ENCODE results near the gene HCFC1R1.

Gene HCFC1R1

GRCh38 chr16:2992383-2993081 is 31.2 kb downstream of the HCFC1R1 start:
- DNase-seq (ENCODE audit: extremely low read depth, insufficient read length): no peak
- H3K36me3 ChIP-seq (ENCODE audit: control insufficient read depth, insufficient read depth, low read length): no peaks in the 10 kb centered on the region
- H3K27me3 ChIP-seq (replicated peaks; ENCODE audit: control insufficient read depth, insufficient read depth, low read length): no peaks in the 10 kb centered on the region; the same call in 1 of the 2 replicates
- TF ChIP-seq, protein P1, sequence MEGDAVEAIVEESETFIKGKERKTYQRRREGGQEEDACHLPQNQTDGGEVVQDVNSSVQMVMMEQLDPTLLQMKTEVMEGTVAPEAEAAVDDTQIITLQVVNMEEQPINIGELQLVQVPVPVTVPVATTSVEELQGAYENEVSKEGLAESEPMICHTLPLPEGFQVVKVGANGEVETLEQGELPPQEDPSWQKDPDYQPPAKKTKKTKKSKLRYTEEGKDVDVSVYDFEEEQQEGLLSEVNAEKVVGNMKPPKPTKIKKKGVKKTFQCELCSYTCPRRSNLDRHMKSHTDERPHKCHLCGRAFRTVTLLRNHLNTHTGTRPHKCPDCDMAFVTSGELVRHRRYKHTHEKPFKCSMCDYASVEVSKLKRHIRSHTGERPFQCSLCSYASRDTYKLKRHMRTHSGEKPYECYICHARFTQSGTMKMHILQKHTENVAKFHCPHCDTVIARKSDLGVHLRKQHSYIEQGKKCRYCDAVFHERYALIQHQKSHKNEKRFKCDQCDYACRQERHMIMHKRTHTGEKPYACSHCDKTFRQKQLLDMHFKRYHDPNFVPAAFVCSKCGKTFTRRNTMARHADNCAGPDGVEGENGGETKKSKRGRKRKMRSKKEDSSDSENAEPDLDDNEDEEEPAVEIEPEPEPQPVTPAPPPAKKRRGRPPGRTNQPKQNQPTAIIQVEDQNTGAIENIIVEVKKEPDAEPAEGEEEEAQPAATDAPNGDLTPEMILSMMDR (IDR thresholded peaks at IDR 0.05; ENCODE audit: insufficient read depth, low read length, poor library complexity, severe bottlenecking): no peak
- H3K4me3 ChIP-seq (replicated peaks; ENCODE audit: low read depth, low read length): no peak overlapping the region

- H3K27me3 ChIP-seq (replicated peaks; ENCODE audit: control insufficient read depth, insufficient read depth, low read length): no peaks in the 10 kb centered on the region; the same call in 1 of the 2 replicates
- DNase-seq (ENCODE audit: extremely low read depth, insufficient read length): no peak
- H3K36me3 ChIP-seq (ENCODE audit: control insufficient read depth, insufficient read depth, low read length): no peaks in the 10 kb centered on the region
- H3K4me3 ChIP-seq (replicated peaks; ENCODE audit: low read depth, low read length): no peak overlapping the region
- TF ChIP-seq, protein P1 (IDR thresholded peaks at IDR 0.05; ENCODE audit: insufficient read depth, low read length, poor library complexity, severe bottlenecking): no peak
These were observed 32.0 kb downstream of the HCFC1R1 start for GRCh38 chr16:2991566-2992261.

DNA sequence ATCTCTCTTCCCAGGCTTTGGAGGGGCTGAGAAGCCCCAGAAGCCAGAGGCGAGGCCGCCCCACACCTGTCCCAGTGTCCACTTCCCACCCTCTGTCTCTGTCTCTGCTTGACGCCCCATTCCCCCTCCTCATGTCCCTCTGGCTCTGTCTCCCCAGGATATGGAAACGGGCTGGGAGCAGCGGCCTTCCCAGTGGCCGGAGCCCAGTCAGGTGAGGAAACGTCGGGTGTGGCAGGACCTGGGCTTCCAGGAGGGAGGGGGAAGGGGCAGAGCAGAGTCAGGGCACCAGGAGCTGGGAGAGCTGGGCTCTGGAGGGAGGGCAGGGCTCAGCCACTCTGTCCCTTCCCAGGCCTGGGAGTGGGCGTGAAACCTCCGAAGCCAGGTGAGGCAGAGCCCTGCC is 32.9 kb downstream of the HCFC1R1 start:
- no peaks in the 10 kb centered on the region for H3K36me3 ChIP-seq (ENCODE audit: control insufficient read depth, insufficient read depth, low read length)
- H3K27me3 ChIP-seq (replicated peaks; ENCODE audit: control insufficient read depth, insufficient read depth, low read length): no peaks in the 10 kb centered on the region; the same call in 1 of the 2 replicates
- no peak for DNase-seq (ENCODE audit: extremely low read depth, insufficient read length)
- H3K4me3 ChIP-seq (replicated peaks; ENCODE audit: low read depth, low read length): no peak overlapping the region
- TF ChIP-seq, protein P1 (IDR thresholded peaks at IDR 0.05; ENCODE audit: insufficient read depth, low read length, poor library complexity, severe bottlenecking): no peak

GRCh38 chr16:2988590-2989099 is 35.1 kb downstream of the HCFC1R1 start:
- H3K4me3 ChIP-seq (replicated peaks; ENCODE audit: low read depth, low read length): no peak overlapping the region
- TF ChIP-seq, protein P1 (IDR thresholded peaks at IDR 0.05; ENCODE audit: insufficient read depth, low read length, poor library complexity, severe bottlenecking): no peak
- no peak for DNase-seq (ENCODE audit: extremely low read depth, insufficient read length)
- peaks cover 1% of the 10 kb centered on the region for H3K27me3 ChIP-seq (replicated peaks; ENCODE audit: control insufficient read depth, insufficient read depth, low read length)
- H3K36me3 ChIP-seq (ENCODE audit: control insufficient read depth, insufficient read depth, low read length): no peaks in the 10 kb centered on the region

DNA sequence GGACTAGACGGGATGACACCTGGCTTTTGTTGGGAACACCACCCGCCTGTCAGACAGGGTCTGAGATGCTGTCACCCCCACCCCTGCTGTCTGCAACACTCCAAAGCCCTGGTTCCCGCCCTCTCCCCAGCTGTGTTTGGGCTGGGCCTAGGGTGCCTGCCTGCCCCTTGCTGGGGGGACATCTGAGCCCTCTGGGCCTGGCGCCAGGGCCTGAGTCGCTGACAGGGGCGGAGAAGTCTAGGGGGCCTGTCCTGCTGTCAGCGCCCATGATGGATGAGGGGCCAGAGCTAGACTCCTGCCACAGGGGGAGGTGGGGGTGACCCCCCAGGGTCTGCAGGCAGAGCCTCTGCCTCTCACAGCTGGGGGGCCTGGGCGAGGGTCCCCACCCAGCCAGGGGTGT is 35.9 kb downstream of the HCFC1R1 start:
- no peak for DNase-seq (ENCODE audit: extremely low read depth, insufficient read length)
- Histone ChIP-seq H3K4me3 (replicated peaks; ENCODE audit: low read depth, low read length) (no peak overlapping the region), H3K36me3 (ENCODE audit: control insufficient read depth, insufficient read depth, low read length) (no peaks in the 10 kb centered on the region), H3K27me3 (replicated peaks; ENCODE audit: control insufficient read depth, insufficient read depth, low read length) (peaks cover 1% of the 10 kb centered on the region)
- TF ChIP-seq, protein P1 (IDR thresholded peaks at IDR 0.05; ENCODE audit: insufficient read depth, low read length, poor library complexity, severe bottlenecking): no peak
